ENCODE results near the gene C1orf50.

C1orf50 gene

DNA sequence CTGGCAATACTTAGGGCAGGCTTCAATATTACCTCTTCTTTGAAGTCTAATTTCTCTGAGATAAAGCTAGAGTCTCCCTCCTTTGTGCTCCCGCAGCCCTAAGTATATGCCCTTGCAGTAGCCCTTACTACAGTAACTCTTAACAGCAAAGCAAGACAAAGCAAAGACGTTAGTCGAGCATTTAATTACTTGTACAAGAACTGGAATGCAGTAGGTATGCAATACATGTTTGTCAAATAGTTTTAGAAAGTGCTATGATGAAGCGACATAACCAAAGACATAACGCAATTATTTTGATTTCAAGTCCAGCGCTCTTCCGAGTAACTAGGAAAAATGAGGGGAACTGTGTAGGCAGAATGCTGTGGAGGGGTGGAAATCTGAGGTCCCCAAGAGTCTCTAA is 1.8 kb upstream of the C1orf50 start:
- peaks cover 11% of the 10 kb centered on the region for H3K79me2 ChIP-seq

DNA sequence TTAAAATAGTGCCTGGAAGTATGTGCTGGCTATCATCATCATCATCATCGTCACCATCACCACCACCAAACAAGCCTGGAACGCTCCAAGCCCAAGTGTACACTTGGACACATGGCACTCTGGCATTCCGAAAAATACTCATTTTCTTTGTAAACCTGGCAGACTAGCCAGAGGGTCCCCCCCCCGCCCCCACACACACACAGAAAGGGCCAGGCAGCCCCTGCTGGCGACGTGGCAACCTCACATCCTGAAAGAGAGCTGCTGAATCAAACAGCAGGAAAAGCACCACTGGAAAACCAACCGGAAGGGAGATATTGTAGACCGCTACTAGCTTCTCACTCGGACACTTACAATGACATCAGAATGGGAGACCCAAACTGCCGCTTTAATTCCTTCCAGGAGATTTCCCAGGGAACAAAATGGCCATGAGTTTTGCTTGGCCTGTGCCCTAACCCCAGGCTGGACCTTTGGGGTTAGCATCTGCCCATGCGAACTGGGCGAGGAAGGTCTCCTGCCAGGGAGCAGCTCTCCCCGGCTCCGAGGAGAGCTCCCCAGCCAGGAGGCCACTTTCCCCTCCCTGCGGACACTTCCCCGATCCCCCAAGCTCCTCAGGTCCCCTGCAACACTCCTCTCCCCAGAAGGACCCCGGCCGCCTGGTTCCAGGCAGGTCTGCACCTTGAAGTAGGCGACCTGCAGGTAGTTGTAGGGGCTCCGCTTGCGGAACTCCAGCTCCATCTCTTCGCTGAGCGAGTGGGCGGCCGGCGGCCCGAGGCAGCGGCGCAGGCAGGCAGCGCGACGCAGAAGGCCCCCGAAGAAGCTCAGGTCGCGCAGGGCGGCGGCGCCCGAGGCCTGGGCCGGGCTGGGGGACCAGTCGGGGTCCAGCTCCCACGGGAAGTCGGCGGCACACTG is 963 bp upstream of the C1orf50 start:
- Histone ChIP-seq H3K4me2 (ENCODE audit: low read length) (peak overlapping the region; percentile 92), H2AFZ (peak overlapping the region; percentile 79), H3K4me3 (ENCODE audit: low read depth, low read length) (peak overlapping the region; percentile 99), H3K9ac (peak overlapping the region; percentile 7), H3K9me3 (ENCODE audit: control insufficient read depth, low read length) (no peaks in the 10 kb centered on the region), H3K27ac (peak overlapping the region; percentile 40), H3K79me2 (peaks cover 11% of the 10 kb centered on the region), H3K36me3 (ENCODE audit: control insufficient read depth, insufficient read depth, low read length) (no peaks in the 10 kb centered on the region), H3K27me3 (ENCODE audit: control insufficient read depth, insufficient read depth, low read length) (no peaks in the 10 kb centered on the region), H3K4me1 (peaks cover 5% of the 10 kb centered on the region)
- TF ChIP-seq, protein P1, sequence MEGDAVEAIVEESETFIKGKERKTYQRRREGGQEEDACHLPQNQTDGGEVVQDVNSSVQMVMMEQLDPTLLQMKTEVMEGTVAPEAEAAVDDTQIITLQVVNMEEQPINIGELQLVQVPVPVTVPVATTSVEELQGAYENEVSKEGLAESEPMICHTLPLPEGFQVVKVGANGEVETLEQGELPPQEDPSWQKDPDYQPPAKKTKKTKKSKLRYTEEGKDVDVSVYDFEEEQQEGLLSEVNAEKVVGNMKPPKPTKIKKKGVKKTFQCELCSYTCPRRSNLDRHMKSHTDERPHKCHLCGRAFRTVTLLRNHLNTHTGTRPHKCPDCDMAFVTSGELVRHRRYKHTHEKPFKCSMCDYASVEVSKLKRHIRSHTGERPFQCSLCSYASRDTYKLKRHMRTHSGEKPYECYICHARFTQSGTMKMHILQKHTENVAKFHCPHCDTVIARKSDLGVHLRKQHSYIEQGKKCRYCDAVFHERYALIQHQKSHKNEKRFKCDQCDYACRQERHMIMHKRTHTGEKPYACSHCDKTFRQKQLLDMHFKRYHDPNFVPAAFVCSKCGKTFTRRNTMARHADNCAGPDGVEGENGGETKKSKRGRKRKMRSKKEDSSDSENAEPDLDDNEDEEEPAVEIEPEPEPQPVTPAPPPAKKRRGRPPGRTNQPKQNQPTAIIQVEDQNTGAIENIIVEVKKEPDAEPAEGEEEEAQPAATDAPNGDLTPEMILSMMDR (IDR thresholded peaks at IDR 0.05) = peak; percentile 16

More for the DNA sequence above, 1.8 kb upstream of the C1orf50 start:
- H2AFZ ChIP-seq = no peak overlapping the region
- H3K9ac ChIP-seq = no peak overlapping the region
- peaks cover 5% of the 10 kb centered on the region for H3K4me1 ChIP-seq
- H3K4me3 ChIP-seq (ENCODE audit: low read depth, low read length) = no peak overlapping the region
- H3K4me2 ChIP-seq (ENCODE audit: low read length) = peak overlapping the region; percentile 92
- no peak overlapping the region for H3K27ac ChIP-seq
- TF ChIP-seq, protein P1 (IDR thresholded peaks at IDR 0.05) = no peak
- no peaks in the 10 kb centered on the region for H3K27me3 ChIP-seq (ENCODE audit: control insufficient read depth, insufficient read depth, low read length)
- no peaks in the 10 kb centered on the region for H3K9me3 ChIP-seq (ENCODE audit: control insufficient read depth, low read length)
- no peaks in the 10 kb centered on the region for H3K36me3 ChIP-seq (ENCODE audit: control insufficient read depth, insufficient read depth, low read length)

DNA sequence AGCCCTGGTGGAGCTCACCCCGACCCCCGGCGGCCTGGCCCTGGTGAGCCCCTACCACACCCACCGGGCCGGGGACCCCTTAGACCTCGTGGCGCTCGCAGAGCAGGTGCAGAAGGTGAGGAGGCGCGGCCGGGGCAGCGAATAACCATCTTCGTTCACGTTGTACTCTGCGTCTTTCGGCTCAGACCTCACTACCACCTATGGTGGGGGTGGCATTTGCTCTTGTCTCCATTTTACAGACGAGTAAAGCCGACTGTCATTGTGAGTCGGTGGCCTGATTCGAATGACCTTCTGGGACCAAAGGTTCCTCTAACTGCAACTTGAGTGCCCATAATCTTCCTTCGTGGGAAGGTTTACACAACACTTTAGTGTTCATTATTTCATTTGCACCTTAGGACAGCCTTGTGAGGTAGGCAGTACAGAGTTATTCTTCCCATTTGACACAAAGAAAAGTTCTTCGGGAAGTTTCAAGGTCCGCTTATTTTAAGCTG is 506 bp downstream of the C1orf50 start:
- Histone ChIP-seq H3K27ac (peak overlapping the region; percentile 73), H3K4me3 (ENCODE audit: low read depth, low read length) (peak overlapping the region; percentile 99), H3K4me1 (peaks cover 5% of the 10 kb centered on the region)

DNA sequence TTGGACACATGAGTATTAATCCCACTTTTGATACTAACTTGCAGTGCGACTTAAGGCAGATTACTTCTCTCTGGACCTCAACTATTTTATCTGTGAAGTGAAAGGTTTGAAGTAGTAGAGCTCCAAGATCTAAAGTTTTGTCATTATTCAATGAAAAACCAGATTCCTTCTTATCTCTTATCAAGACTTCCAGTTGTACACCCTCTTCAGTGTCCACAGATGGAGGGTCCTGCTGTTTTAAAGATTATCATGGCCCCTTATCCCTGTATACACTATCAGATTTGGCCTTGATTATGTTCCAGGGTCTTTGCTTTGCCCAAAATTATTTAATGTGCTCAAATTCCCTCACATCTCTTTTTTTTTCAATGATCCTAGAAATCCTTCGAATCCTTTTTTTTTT is 1.1 kb downstream of the C1orf50 start:
- Histone ChIP-seq H3K9ac (no peak overlapping the region), H3K9me3 (ENCODE audit: control insufficient read depth, low read length) (no peaks in the 10 kb centered on the region), H3K4me3 (ENCODE audit: low read depth, low read length) (peak overlapping the region; percentile 99), H3K79me2 (peaks cover 11% of the 10 kb centered on the region), H3K27me3 (ENCODE audit: control insufficient read depth, insufficient read depth, low read length) (no peaks in the 10 kb centered on the region), H3K4me2 (ENCODE audit: low read length) (peak overlapping the region; percentile 85), H2AFZ (no peak overlapping the region), H3K27ac (no peak overlapping the region), H3K4me1 (peaks cover 5% of the 10 kb centered on the region), H3K36me3 (ENCODE audit: control insufficient read depth, insufficient read depth, low read length) (no peaks in the 10 kb centered on the region)
- TF ChIP-seq, protein P1 (IDR thresholded peaks at IDR 0.05) = no peak

More for the DNA sequence above, 506 bp downstream of the C1orf50 start:
- no peaks in the 10 kb centered on the region for H3K36me3 ChIP-seq (ENCODE audit: control insufficient read depth, insufficient read depth, low read length)
- H3K79me2 ChIP-seq = peaks cover 11% of the 10 kb centered on the region
- H2AFZ ChIP-seq = peak overlapping the region; percentile 93
- H3K9me3 ChIP-seq (ENCODE audit: control insufficient read depth, low read length) = no peaks in the 10 kb centered on the region
- peak overlapping the region; percentile 85 for H3K4me2 ChIP-seq (ENCODE audit: low read length)
- TF ChIP-seq, protein P1 (IDR thresholded peaks at IDR 0.05) = no peak
- peak overlapping the region; percentile 22 for H3K9ac ChIP-seq
- H3K27me3 ChIP-seq (ENCODE audit: control insufficient read depth, insufficient read depth, low read length) = no peaks in the 10 kb centered on the region

Data from parathyroid adenoma (tissue), 2 donors.